OCI-LY7 (cell line): ENCODE data around the gene EXTL1.

ENCODE experiments used
- CTCF ChIP-seq: fragments of 200-600 bp; sonication (generic); conservative IDR thresholded peaks from 2 replicates; pipeline ENCODE4 v1.5.1; 2014; ENCODE audit warnings: mild to moderate bottlenecking, antibody characterized with exemption, low read length, moderate library complexity, mixed read lengths
- EZH2phosphoT487 ChIP-seq: fragments of 200-600 bp; sonication (generic); IDR thresholded peaks from 2 replicates; pipeline ENCODE4 v1.6.1; 2018; ENCODE audit warnings: low read depth, borderline replicate concordance, mild to moderate bottlenecking, mixed run types, antibody characterized with exemption, low read length, moderate library complexity, mixed read lengths

GRCh38 chr1:26070296-26070962 lies 48.9 kb downstream of the EXTL1 start:
- TF ChIP-seq CTCF: no peak
- TF ChIP-seq EZH2phosphoT487: no peak
